ENCODE results near the gene IMMP2L.

GRCh38 chr7:111388016-111388415, 174.3 kb downstream of the IMMP2L start:
- TF ChIP-seq CTCF (conservative IDR thresholded peaks at IDR 0.05; ENCODE audit: low read length), result no peak
- no peak for TF ChIP-seq EZH2phosphoT487 (IDR thresholded peaks at IDR 0.05; ENCODE audit: borderline replicate concordance)

Measured in Loucy (cell line).